GM12874 (cell line): ENCODE data around the gene PCLAF.

ENCODE experiments used
- CTCF ChIP-seq: IDR thresholded peaks from 2 replicates; pipeline ENCODE4 v1.5.1; 2011; ENCODE audit warnings: low read depth, mild to moderate bottlenecking, control low read depth, low read length, moderate library complexity; ENCODE audit not compliant: insufficient read depth

Gene PCLAF

GRCh38 chr15:64381000-64381751 is at the start of gene PCLAF:
Gene PCLAF, minus strand, starts transcription at chr15:64381441. Its CDS starts 70 bp downstream, at chr15:64381371.
- TF ChIP-seq CTCF: no peak

- no peak for TF ChIP-seq CTCF
Observed at GRCh38 chr15:64430000-64430735, 48.9 kb upstream of the PCLAF start.

- TF ChIP-seq CTCF: no peak
Observed at GRCh38 chr15:64429448-64429847, 48.2 kb upstream of the PCLAF start.

- TF ChIP-seq CTCF: no peak
Observed at GRCh38 chr15:64426845-64427465, 45.7 kb upstream of the PCLAF start.

GRCh38 chr15:64425221-64425620 is 44.0 kb upstream of the PCLAF start:
- no peak for TF ChIP-seq CTCF

- TF ChIP-seq CTCF: no peak
Observed at GRCh38 chr15:64423970-64424369, 42.7 kb upstream of the PCLAF start.

- no peak for TF ChIP-seq CTCF
Observed at GRCh38 chr15:64422697-64423096, 41.5 kb upstream of the PCLAF start.
